Prostate gland (tissue), 2 donors: Measurements from ENCODE around the gene CCR5. TPM values are rescaled to one million over a fixed set of nuclear protein-coding genes. Genes with fewer than 3 reads are reported as not detected.

Experiments
- DNase-seq: peaks from one replicate; pipeline ENCODE4 v3.0.0-alpha.2; 2019; ENCODE audit warnings: low spot score
- H3K27ac ChIP-seq, 2 donors: fragments of 200-600 bp; sonication (generic); 2 replicates each; pipeline ENCODE4 v1.5.1; 2017 to 2019
- H3K27me3 ChIP-seq: fragments of 200-600 bp; sonication (generic); replicated peaks from 2 replicates; pipeline ENCODE4 v1.5.1; 2019; ENCODE audit not compliant: insufficient read depth
- H3K36me3 ChIP-seq, 2 donors: fragments of 200-600 bp; sonication (generic); 1 replicate in 1 of 2; 2 replicates in 1 of 2; pipeline versions ENCODE4 v1.5.1 to v1.8.1; 2017 to 2019
- H3K4me1 ChIP-seq: fragments of 200-600 bp; sonication (generic); replicated peaks from 2 replicates; pipeline ENCODE4 v1.5.1; 2019
- H3K4me3 ChIP-seq, 2 donors: fragments of 200-600 bp; sonication (generic); 2 replicates each; pipeline ENCODE4 v1.5.1; 2017 to 2019
- H3K9me3 ChIP-seq: fragments of 200-600 bp; sonication (generic); 2 replicates; pipeline ENCODE4 v1.5.1; 2017
- POLR2A ChIP-seq: fragments of 450-650 bp; IDR thresholded peaks from one replicate; pipeline ENCODE4 v1.6.1; 2016; ENCODE audit warnings: antibody characterized with exemption, mild to moderate bottlenecking
- POLR2AphosphoS5 ChIP-seq: sonication (generic); formaldehyde crosslinking; IDR thresholded peaks from one replicate; pipeline ENCODE4 v1.6.1; 2017; ENCODE audit warnings: antibody characterized with exemption
- WGBS: methylation state at CpG from one replicate; pipeline ENCODE4 v1.1.5; 2018; 5-methylcytosine and 5-hydroxymethylcytosine counted together
- intact Hi-C: fragments of 100-400 bp; cut with DNase I; formaldehyde crosslinking; loops from one replicate; pipeline ENCODE4 v1.14.2; 2022
- total RNA-seq, 2 donors: library from RNA; depleted of rRNA; stranded (reverse); fragments of >200 nt; gene quantifications; one replicate each; pipeline ENCODE4 v1.1.0, GENCODE V29; 2016
- TF ChIP-seq, protein P1 (sequence below), 4 experiments: fragments of 200-600 bp in 2 of 4; fragments of 450-650 bp in 2 of 4; sonication (generic) in 2 of 4; IDR thresholded peaks; 1 replicate in 3 of 4; 2 replicates in 1 of 4; pipeline ENCODE4 v1.5.1; 2016 to 2019; ENCODE audit warnings: antibody characterized with exemption in 4 of 4, mild to moderate bottlenecking in 2 of 4, moderate library complexity in 2 of 4

The CCR5 gene
- total RNA-seq, 2 donors from 2014 or later: 0.55 to 0.68 TPM

- no peaks in the 10 kb centered on the region for H3K36me3 ChIP-seq
- no peaks in the 10 kb centered on the region for H3K9me3 ChIP-seq
- H3K27ac ChIP-seq: no peak overlapping the region
- DNase-seq: no peak
- no peak overlapping the region for H3K4me3 ChIP-seq
- no peaks in the 10 kb centered on the region for H3K27me3 ChIP-seq
- no peaks in the 10 kb centered on the region for H3K4me1 ChIP-seq
- intact Hi-C loops: no loop called here
- 80% methylated on average over 8 of the region's 8 CpGs for WGBS
- TF ChIP-seq, protein P1, sequence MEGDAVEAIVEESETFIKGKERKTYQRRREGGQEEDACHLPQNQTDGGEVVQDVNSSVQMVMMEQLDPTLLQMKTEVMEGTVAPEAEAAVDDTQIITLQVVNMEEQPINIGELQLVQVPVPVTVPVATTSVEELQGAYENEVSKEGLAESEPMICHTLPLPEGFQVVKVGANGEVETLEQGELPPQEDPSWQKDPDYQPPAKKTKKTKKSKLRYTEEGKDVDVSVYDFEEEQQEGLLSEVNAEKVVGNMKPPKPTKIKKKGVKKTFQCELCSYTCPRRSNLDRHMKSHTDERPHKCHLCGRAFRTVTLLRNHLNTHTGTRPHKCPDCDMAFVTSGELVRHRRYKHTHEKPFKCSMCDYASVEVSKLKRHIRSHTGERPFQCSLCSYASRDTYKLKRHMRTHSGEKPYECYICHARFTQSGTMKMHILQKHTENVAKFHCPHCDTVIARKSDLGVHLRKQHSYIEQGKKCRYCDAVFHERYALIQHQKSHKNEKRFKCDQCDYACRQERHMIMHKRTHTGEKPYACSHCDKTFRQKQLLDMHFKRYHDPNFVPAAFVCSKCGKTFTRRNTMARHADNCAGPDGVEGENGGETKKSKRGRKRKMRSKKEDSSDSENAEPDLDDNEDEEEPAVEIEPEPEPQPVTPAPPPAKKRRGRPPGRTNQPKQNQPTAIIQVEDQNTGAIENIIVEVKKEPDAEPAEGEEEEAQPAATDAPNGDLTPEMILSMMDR (IDR thresholded peaks at IDR 0.05): no peak
- no peak for TF ChIP-seq POLR2AphosphoS5
- no peak for TF ChIP-seq POLR2A
Observed at GRCh38 chr3:46393554-46394434, 23.0 kb downstream of the CCR5 start.

- Histone ChIP-seq H3K27ac (no peak overlapping the region), H3K4me1 (no peaks in the 10 kb centered on the region), H3K4me3 (no peak overlapping the region), H3K36me3 (no peaks in the 10 kb centered on the region), H3K9me3 (no peaks in the 10 kb centered on the region), H3K27me3 (no peaks in the 10 kb centered on the region)
- TF ChIP-seq POLR2A: no peak
- TF ChIP-seq, protein P1 (IDR thresholded peaks at IDR 0.05): no peak
- TF ChIP-seq POLR2AphosphoS5: no peak
- DNase-seq: no peak
- intact Hi-C loops: no loop called here
- WGBS: 82% methylated on average over 6 of the region's 6 CpGs
Observed at GRCh38 chr3:46395210-46395661, 24.5 kb downstream of the CCR5 start.

DNA sequence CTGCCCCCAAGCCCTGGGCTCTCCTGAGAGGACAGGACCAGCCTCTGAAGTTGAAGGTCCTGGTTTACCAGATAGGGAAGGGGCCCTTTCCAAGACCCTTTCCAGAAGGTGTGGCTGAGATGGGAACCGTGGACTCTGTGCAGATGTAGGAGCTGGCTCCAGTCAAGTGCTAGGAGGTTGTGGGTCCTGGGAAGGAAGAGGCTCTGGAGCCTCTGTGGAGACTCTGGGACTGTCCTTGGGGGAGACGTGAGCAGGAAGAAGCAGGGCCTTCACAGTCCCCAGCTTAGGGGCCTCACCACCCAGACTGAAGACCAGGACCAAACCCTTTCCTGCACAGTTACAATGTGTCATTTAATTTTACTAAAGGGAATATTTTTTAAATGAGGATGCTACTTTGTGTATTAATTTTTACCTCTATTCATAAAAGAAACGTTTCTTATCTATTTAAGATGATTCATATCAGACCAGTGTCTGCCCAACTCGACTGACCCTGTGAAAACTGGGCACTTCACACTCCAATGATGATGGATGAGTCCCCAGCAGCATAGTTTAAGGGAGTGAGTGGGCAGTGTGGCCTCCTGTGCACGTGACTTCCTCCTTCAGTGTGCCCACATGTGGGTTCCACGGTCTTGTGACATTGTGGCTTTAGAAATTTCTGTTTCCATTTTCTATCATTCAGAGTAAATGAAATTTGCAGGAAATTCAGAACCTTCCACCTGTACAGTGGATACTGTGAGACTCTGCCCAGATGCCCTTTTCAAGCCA is 25.2 kb downstream of the CCR5 start:
- Histone ChIP-seq H3K4me3 (no peak overlapping the region), H3K4me1 (no peaks in the 10 kb centered on the region), H3K27me3 (no peaks in the 10 kb centered on the region), H3K36me3 (no peaks in the 10 kb centered on the region), H3K27ac (no peak overlapping the region), H3K9me3 (no peaks in the 10 kb centered on the region)
- intact Hi-C loops: no loop called here
- DNase-seq: no peak
- TF ChIP-seq POLR2AphosphoS5 (no peak), POLR2A (no peak)
- TF ChIP-seq, protein P1 (IDR thresholded peaks at IDR 0.05): no peak
- WGBS: 80% methylated on average over 6 of the region's 6 CpGs

GRCh38 chr3:46397111-46397510 is 26.4 kb downstream of the CCR5 start:
- DNase-seq: no peak
- 64% methylated on average over 7 of the region's 7 CpGs for WGBS
- Histone ChIP-seq H3K4me1 (no peaks in the 10 kb centered on the region), H3K4me3 (no peak overlapping the region), H3K27ac (no peak overlapping the region), H3K27me3 (no peaks in the 10 kb centered on the region), H3K9me3 (no peaks in the 10 kb centered on the region), H3K36me3 (no peaks in the 10 kb centered on the region)
- no peak for TF ChIP-seq POLR2AphosphoS5
- TF ChIP-seq, protein P1 (IDR thresholded peaks at IDR 0.05): no peak
- TF ChIP-seq POLR2A: no peak
- intact Hi-C loops: no loop called here
